Activated CD8-positive, alpha-beta T cell treated with anti-CD3 and anti-CD28 coated beads, Interleukin-2, amount 10 ng/mL, durations not matched to agents 7 days and 5 days (primary cell): ENCODE measurements around the gene CHRNG. TPM values are rescaled to one million over a fixed set of nuclear protein-coding genes. Genes with fewer than 3 reads are reported as not detected.
"Not testable (repeated sequence)": the region's sequence is repeated elsewhere in the genome, so short reads cannot be mapped to it uniquely, and the experiment has no call there.

Experiments
- ATAC-seq: fragments of 150-1000 bp; cut with Tn5 transposase; one replicate; pipeline ENCODE4 v1.10.0; 2021; ENCODE audit warnings: moderate library complexity
- CTCF ChIA-PET: fragments of 350-600 bp; sonication (Branson Sonifier 250); formaldehyde crosslinking; loops from one replicate; lab custom pipeline; 2021; ENCODE audit warnings: antibody characterized with exemption; lab: Charles Lee
- POLR2A ChIA-PET: fragments of 350-600 bp; sonication (Branson Sonifier 250); formaldehyde crosslinking; loops from one replicate; lab custom pipeline; 2021; ENCODE audit warnings: antibody characterized with exemption; lab: Charles Lee
- DNase-seq: peaks from one replicate; pipeline ENCODE4 v3.0.0-alpha.2; 2020
- H3K27ac Mint-ChIP-seq: one replicate; pipeline ENCODE4 v1.8.0; 2021; ENCODE audit warnings: mild to moderate bottlenecking, mixed read lengths
- H3K27me3 Mint-ChIP-seq: one replicate; pipeline ENCODE4 v1.8.0; 2021; ENCODE audit warnings: low read depth, mixed read lengths
- H3K36me3 Mint-ChIP-seq: one replicate; pipeline ENCODE4 v1.8.0; 2021; ENCODE audit warnings: low read depth, mixed read lengths
- H3K4me1 Mint-ChIP-seq: one replicate; pipeline ENCODE4 v1.8.0; 2021; ENCODE audit warnings: low read depth, mixed read lengths
- H3K4me3 Mint-ChIP-seq: one replicate; pipeline ENCODE4 v1.8.0; 2021; ENCODE audit warnings: mild to moderate bottlenecking, mixed read lengths
- H3K9me3 Mint-ChIP-seq: one replicate; pipeline ENCODE4 v1.8.0; 2022; ENCODE audit warnings: mixed read lengths; ENCODE audit not compliant: insufficient read depth
- total RNA-seq, 2 experiments: library from RNA; stranded (reverse); gene quantifications; one replicate each; pipeline ENCODE4 v1.2.3, GENCODE V29; 2021

Gene CHRNG
- total RNA-seq, 2 experiments from 2014 or later = not detected

GRCh38 chr2:232532821-232533220, 6.7 kb upstream of the CHRNG start:
- POLR2A ChIA-PET, H3K36me3 Mint-ChIP-seq, H3K9me3 Mint-ChIP-seq, ATAC-seq, H3K4me3 Mint-ChIP-seq, DNase-seq, H3K27ac Mint-ChIP-seq, H3K27me3 Mint-ChIP-seq: not testable (repeated sequence)
- CTCF ChIA-PET = interaction anchor here (2.6 kb wide), 1 partner anchor 11 kb away, joined by 10 read pairs; no protein-coding TSS in a partner anchor
- peaks cover 12% of the 10 kb centered on the region for H3K4me1 Mint-ChIP-seq

- H3K27ac Mint-ChIP-seq = no peak overlapping the region
- POLR2A ChIA-PET = interaction anchor here (1.3 kb wide), 1 partner anchor 9 kb away, joined by 3 read pairs; no protein-coding TSS in a partner anchor
- no peak overlapping the region for H3K4me3 Mint-ChIP-seq
Observed at GRCh38 chr2:232533944-232534710, 5.4 kb upstream of the CHRNG start.

DNA sequence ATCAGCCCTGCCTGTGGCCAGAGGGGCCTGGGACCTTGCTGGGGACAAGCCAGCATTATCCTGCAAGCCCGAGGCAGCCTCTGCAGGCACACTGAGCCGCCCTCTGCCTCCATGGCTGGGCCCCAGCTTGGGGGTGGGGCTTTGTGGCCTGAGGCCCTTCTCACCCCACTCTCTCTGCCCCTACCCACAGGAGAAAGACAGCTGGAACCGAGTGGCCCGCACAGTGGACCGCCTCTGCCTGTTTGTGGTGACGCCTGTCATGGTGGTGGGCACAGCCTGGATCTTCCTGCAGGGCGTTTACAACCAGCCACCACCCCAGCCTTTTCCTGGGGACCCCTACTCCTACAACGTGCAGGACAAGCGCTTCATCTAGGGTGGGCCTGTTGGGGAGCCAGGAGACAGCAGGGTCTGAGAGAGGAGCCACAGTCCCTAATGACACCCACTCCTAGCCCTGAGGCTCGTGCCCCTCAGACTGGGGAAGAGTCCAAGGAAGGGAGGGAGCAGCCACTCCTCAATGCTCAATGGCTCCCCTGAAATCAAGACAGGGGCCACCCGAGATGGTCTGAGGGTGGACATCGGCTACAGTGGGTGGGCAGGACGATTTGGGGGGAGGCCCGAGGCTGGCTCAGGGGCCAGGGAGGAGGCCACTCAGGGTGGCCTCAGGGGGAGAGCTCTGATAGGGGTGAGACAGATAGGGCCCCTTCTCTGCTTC, 4.4 kb upstream of the CHRNG start:
- ATAC-seq = no peak
- Mint-ChIP-seq H3K4me3 (no peak overlapping the region), H3K27me3 (peaks cover 9% of the 10 kb centered on the region), H3K36me3 (no peaks in the 10 kb centered on the region), H3K27ac (no peak overlapping the region), H3K4me1 (peaks cover 12% of the 10 kb centered on the region), H3K9me3 (no peaks in the 10 kb centered on the region)
- DNase-seq = no peak
- CTCF ChIA-PET = no interaction called here
- POLR2A ChIA-PET = no interaction called here

More at GRCh38 chr2:232533944-232534710, 5.4 kb upstream of the CHRNG start:
- Mint-ChIP-seq H3K4me1 (peaks cover 13% of the 10 kb centered on the region), H3K27me3 (peaks cover 9% of the 10 kb centered on the region), H3K9me3 (no peaks in the 10 kb centered on the region), H3K36me3 (no peaks in the 10 kb centered on the region)
- ATAC-seq (no peak), DNase-seq (no peak)
- CTCF ChIA-PET = no interaction called here

DNA sequence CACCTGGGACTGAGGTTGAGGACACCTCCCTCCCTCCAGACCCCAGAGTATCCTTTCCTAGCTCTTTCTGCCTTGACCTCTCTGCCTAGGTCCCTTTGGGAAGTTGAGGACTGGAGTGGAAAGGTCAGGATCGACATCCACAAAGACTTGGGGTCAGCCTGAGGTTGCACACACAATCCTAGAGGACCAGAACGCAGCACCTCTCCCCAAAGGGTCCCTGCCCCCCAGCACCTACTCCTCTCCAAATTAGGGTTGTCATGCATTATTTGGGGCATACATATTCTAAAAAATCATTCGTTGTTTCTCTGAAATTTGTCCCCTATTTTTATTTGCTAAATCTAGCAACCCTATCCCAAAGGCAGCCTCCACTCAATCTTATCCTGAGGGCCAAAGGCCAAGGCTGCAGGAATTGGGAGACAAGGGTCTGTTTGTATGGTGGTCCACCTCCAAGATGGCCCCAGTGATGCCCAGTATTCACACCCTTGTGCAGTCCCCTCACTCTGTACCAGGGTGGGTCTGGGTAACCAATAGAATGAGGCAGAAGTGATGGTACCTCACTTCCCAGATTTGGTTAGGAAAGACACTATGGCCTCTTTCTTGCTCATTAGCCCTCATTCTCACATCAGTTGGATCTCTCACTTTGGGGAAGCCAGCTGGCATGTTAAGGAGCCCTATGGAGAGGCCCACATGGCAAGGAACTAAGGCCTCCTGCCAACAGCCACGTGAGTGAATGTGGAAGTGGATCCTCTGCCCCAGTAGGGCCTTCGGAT, 3.5 kb upstream of the CHRNG start:
- Mint-ChIP-seq H3K36me3 (no peaks in the 10 kb centered on the region), H3K27me3 (peaks cover 9% of the 10 kb centered on the region), H3K4me3 (no peak overlapping the region), H3K4me1 (peaks cover 12% of the 10 kb centered on the region), H3K27ac (no peak overlapping the region), H3K9me3 (no peaks in the 10 kb centered on the region)
- no peak for DNase-seq
- POLR2A ChIA-PET = no interaction called here
- no peak for ATAC-seq
- CTCF ChIA-PET = no interaction called here

DNA sequence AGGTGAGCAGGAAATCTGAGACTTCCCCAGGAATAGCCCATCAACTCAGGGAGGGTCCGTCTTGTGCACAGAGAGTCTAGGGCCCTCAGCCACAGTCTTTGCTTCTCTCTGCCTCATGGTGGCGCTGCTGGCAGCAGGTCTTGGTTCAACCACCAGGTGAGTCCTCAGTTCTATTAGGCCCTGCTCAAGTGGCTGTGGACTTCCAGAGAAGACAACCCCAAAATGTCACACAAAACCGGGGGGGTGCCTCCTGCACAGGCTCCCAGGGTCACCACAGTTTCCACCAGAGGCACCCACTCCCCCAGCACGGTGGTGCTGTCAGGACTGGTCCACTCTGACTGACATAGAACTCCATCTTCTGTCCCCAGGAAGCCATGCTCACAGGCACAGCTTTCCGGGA, 2.4 kb upstream of the CHRNG start:
- POLR2A ChIA-PET = interaction anchor here (0.7 kb wide), 1 partner anchor 88 kb away, joined by 3 read pairs; no protein-coding TSS in a partner anchor
- CTCF ChIA-PET = interaction anchor here (0.9 to 1.0 kb wide), 2 partner anchors 9 to 11 kb away, joined by 3 to 4 read pairs; no protein-coding TSS in a partner anchor
- Mint-ChIP-seq H3K9me3 (no peaks in the 10 kb centered on the region), H3K4me3 (no peak overlapping the region), H3K4me1 (peaks cover 12% of the 10 kb centered on the region), H3K27ac (no peak overlapping the region), H3K27me3 (peaks cover 9% of the 10 kb centered on the region), H3K36me3 (no peaks in the 10 kb centered on the region)
- DNase-seq (no peak), ATAC-seq (no peak)

DNA sequence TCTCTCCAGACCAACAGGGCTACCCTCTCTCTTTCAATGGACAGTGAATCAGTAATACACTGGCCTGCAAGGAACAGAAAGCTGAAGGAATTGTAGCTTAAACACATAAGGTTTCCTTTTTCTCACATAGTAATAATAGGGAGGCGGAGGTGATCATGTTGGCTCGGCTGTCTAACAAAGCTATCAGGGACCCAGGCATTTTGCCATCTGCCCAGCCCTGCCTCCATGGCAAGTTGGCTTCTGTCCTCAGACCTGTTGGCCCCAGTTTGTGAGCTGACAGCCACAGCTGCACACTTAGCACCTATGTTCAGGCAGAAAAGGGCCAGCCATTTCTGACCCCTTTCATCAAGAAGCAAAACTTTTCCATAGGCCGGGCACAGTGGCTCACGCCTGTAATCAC, 2.0 kb upstream of the CHRNG start:
- CTCF ChIA-PET = interaction anchor here (0.9 to 1.0 kb wide), 2 partner anchors 9 to 10 kb away, joined by 3 to 4 read pairs; no protein-coding TSS in a partner anchor
- POLR2A ChIA-PET = interaction anchor here (0.7 kb wide), 1 partner anchor 88 kb away, joined by 3 read pairs; no protein-coding TSS in a partner anchor
- Mint-ChIP-seq H3K27ac (no peak overlapping the region), H3K36me3 (no peaks in the 10 kb centered on the region), H3K4me3 (no peak overlapping the region), H3K27me3 (peaks cover 9% of the 10 kb centered on the region), H3K9me3 (no peaks in the 10 kb centered on the region), H3K4me1 (peaks cover 12% of the 10 kb centered on the region)
- ATAC-seq (no peak), DNase-seq (no peak)

- POLR2A ChIA-PET = interaction anchor here (0.8 kb wide), 1 partner anchor 9 kb away, joined by 3 read pairs; no protein-coding TSS in a partner anchor
- DNase-seq = no peak
- no peak overlapping the region for H3K27ac Mint-ChIP-seq
- ATAC-seq = no peak
- CTCF ChIA-PET = no interaction called here
- H3K27me3 Mint-ChIP-seq = peaks cover 9% of the 10 kb centered on the region
- H3K9me3 Mint-ChIP-seq = no peaks in the 10 kb centered on the region
- no peak overlapping the region for H3K4me3 Mint-ChIP-seq
- peaks cover 12% of the 10 kb centered on the region for H3K4me1 Mint-ChIP-seq
- no peaks in the 10 kb centered on the region for H3K36me3 Mint-ChIP-seq
Observed at GRCh38 chr2:232538671-232539070, 821 bp upstream of the CHRNG start.

- ATAC-seq (no peak), DNase-seq (no peak)
- H3K27me3 Mint-ChIP-seq = peaks cover 9% of the 10 kb centered on the region
- peaks cover 12% of the 10 kb centered on the region for H3K4me1 Mint-ChIP-seq
- no peak overlapping the region for H3K27ac Mint-ChIP-seq
- ChIA-PET POLR2A (interaction anchor here (0.6 kb wide), 1 partner anchor 122 kb away, joined by 3 read pairs; no protein-coding TSS in a partner anchor), CTCF (no interaction called here)
- H3K9me3 Mint-ChIP-seq = no peaks in the 10 kb centered on the region
- peaks cover 1% of the 10 kb centered on the region for H3K36me3 Mint-ChIP-seq
- H3K4me3 Mint-ChIP-seq = no peak overlapping the region
Observed at GRCh38 chr2:232540441-232541041, 1.0 kb downstream of the CHRNG start.

DNA sequence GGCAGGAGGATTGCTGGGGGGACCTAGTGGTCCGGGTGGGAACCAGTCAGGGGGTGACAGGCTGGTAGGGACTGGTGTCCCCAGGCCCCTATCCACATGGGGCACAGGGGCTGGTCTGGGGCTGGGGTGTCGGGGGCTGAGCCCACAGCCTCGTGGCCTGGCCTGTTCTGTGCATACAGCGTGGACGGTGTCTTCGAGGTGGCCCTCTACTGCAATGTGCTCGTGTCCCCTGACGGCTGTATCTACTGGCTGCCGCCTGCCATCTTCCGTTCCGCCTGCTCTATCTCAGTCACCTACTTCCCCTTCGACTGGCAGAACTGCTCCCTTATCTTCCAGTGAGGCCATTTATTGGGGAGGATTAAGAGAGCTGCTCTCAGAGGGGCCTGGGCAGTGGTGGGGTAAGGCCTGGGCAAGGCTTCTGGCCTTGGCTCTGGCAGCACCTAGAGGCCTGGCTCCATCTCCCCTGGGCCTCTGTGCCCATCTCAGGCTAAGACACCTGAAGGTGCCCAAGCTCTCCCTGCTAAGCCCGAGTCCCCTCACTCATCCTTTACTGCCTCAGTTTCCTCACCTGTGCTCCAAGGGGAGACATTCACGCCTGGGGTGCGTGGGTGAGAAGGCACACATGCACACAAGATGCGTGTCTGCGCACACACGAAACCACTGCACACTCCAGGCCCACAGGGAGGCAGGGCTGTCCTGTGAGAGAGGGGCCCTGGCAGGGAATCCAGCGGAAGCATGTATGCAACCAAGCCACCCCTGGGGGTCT, 1.9 kb downstream of the CHRNG start:
- ATAC-seq (no peak), DNase-seq (no peak)
- peaks cover 9% of the 10 kb centered on the region for H3K27me3 Mint-ChIP-seq
- ChIA-PET CTCF (no interaction called here), POLR2A (interaction anchor here (0.6 kb wide), 1 partner anchor 121 kb away, joined by 3 read pairs; no protein-coding TSS in a partner anchor)
- no peak overlapping the region for H3K4me3 Mint-ChIP-seq
- no peaks in the 10 kb centered on the region for H3K9me3 Mint-ChIP-seq
- H3K36me3 Mint-ChIP-seq = peaks cover 9% of the 10 kb centered on the region
- H3K4me1 Mint-ChIP-seq = peaks cover 19% of the 10 kb centered on the region
- no peak overlapping the region for H3K27ac Mint-ChIP-seq

- Mint-ChIP-seq H3K27me3 (peaks cover 9% of the 10 kb centered on the region), H3K4me1 (peaks cover 23% of the 10 kb centered on the region), H3K36me3 (peaks cover 14% of the 10 kb centered on the region), H3K9me3 (no peaks in the 10 kb centered on the region), H3K4me3 (no peak overlapping the region), H3K27ac (peak overlapping the region; percentile 10)
- DNase-seq = no peak
- CTCF ChIA-PET = no interaction called here
- no peak for ATAC-seq
- POLR2A ChIA-PET = interaction anchor here (1.6 kb wide), 1 partner anchor 8 kb away, joined by 3 read pairs; no protein-coding TSS in a partner anchor
Observed at GRCh38 chr2:232541961-232542714, 2.6 kb downstream of the CHRNG start.
